ENCODE results near the gene RPS6KA2.

The RPS6KA2 gene

DNA sequence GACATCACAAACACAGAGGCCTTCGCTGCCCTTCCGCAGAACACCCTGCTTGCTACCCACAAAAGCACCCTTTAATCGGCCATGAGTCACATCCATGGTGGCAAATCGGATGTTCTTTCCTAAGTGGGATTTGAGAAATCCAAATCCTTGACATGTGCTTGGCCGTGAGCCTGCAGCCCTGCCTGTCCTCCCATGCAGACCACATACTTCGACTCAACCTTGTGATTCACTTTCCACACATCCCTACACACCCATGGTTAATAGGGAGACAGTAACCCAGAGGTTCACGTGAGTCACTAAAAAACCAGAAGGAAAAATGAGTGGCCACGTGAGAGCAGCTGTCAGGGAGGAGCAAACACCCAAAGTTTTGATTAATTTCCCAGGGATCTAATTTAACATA is 59.9 kb downstream of the RPS6KA2 start:
- no peak for DNase-seq

GRCh38 chr6:166566026-166567011 is 60.7 kb downstream of the RPS6KA2 start:
- no peak for DNase-seq

DNA sequence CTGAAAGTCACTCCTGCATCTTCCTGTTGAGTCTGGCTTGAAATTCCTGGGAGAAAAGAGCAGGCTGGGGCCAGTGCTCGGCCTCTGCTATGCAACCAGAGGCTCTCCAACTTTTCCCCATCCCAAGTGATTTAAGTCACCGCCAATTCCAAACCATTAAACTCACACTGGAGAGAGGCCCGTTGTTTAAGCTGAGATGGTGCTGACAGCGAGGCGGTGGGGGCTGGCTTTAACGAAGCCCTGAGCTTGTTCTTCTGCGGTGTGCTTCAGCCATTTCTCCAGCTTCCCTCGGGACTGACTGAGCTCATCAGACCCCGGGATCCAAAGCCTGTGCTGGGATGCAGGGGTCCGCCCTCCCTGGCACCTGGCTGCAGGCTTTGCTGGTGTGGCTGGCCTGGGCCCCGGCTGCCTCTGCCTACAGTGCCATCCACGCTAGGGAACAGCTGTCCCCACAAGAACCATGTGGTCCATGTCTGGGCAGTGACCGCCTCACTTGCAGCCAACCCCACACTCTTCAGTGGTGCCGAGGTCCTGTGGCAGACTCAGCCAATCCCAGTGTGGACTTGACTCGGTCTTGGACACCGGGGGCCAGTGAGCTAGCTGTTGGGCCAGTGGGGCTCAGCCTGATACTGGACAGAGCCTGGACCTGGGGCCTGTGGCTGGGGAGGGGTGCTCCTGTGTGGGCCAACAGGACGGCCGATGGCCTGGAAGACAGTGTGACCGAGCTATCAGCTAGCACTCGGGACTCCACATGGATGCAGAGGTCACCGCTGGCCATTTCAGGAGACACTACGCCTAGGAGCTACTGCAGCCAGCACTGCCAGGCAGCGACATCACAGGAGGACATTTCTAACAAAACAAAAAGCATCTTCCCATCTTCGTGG is 61.7 kb downstream of the RPS6KA2 start:
- no peak for DNase-seq

DNA sequence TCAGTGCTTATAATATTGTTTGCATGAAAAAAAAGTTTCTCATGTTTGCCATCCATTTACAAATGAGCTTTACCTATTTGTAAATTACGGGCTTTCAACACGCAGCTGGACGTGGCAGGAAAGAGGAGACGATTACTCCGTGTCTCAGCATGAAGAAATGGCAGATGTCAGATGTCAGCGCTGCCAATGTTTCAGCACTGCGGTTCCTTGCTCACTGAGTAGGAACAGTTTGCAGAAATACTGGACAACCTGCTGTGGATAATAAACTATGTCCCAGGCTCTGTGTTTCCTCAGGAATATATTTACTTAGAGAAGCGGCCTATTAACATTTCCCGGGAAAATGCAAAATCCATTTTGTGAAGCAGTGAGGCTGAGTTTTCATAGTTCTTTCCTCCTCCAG is 63.2 kb downstream of the RPS6KA2 start:
- no peak for DNase-seq

- DNase-seq = no peak
Measured at GRCh38 chr6:166563200-166563599, 63.9 kb downstream of the RPS6KA2 start.

DNA sequence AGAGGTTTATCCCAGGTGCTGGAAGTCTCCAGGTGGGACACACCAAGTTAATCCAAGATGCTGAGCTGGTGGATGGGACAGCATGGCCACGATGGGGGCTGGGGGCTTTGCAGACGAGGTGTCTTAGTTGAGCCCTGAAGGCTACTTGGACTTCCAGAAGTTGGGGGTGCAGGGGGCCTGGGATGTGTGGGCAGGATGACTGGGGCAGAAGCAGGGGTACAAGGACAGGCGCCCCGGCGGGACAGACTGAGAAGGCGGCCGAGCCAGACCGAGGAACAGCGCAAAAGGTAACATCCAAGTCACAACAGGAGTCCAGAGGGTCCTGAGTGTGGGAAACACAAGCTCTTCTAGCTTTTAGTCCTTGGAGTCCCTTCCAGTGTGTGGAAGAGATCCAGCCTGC is 64.3 kb downstream of the RPS6KA2 start:
- no peak for DNase-seq

GRCh38 chr6:166561771-166562359 is 65.2 kb downstream of the RPS6KA2 start:
- no peak for DNase-seq

- DNase-seq = no peak
Measured at GRCh38 chr6:166560222-166560621, 66.8 kb downstream of the RPS6KA2 start.

- no peak for DNase-seq
Measured at GRCh38 chr6:166559662-166560061, 67.4 kb downstream of the RPS6KA2 start.

DNA sequence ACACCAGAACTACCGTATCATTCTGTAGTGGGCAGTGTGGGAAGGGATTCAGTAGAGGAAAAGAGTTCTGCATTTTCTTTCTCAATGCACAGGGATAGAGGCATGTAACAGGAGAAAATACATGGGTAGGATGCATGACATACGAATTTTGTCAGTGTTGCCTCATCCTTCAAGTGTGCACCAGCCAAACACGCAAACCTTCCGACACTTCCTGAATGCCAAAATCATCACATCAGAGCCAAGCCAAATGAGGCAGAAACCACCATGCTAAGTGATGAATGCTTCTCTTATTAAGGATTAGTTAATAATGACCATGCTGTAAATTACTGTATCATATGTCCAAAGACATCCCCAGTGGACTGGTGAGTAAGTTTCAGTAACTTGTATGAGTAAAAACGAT is 67.8 kb downstream of the RPS6KA2 start:
- DNase-seq = no peak

DNA sequence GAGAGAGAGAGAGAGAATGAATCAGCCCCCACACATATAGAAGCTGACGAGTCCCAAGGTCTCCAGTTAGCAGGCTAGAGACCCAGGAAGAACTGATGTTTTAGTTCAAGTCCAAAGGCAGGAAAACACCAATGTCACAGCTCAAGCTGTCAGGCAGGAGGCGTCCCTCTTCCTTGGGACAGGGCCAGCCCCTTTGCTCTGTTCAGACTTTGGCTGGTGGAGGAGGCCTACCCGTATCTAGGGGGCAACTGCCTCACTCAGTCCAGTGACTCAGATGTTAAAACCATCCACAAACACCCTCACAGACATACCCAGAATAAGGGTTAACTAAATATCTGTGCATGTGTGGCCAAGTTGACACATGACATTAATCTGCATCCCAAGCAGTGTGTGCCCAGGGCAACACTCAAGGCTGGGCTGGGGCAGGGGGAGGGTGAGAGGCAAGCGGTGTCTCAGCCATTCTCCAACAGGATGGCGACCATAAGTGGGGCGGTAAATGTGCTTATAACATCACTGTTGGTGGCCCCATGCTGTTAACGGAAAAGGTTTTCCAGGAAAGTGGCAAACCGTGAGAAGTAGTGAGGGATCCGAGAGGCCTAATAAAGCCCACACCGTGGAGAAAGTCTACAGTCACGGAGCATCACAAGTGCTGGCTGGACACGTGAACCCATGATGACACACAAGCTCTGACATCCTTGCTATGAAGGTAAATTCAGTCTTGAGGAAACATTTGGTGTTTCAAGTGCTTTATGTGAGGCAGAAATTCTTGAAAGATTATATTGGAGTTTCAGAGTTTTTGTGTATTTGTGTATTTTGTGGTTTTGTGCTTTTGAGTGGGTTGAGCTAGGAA is 68.7 kb downstream of the RPS6KA2 start:
- DNase-seq = no peak

GRCh38 chr6:166556863-166557322 is 70.2 kb downstream of the RPS6KA2 start:
- DNase-seq = peak; percentile 11

- no peak for DNase-seq
Measured at GRCh38 chr6:166556336-166556735, 70.7 kb downstream of the RPS6KA2 start.

DNA sequence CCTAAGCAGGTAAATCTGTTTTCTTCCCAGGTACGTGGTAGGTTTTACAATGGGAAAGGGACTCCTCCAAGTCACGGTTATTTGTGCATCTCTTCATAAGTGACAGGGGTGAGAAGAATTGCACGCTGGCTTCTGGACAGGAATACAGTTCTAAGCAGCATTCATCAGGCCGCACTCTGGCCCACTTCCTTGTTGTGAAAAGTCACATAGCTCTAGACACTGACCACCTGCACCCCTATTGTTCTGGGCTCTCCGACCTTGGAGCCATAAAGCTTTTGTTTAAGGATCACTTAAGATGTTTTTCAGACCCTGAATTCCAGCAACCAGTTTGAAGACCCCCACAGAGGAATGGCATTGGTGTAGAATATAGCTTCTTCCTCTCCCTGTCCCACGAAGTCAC is 72.0 kb downstream of the RPS6KA2 start:
- DNase-seq = no peak

- no peak for DNase-seq
Measured at GRCh38 chr6:166554316-166554715, 72.7 kb downstream of the RPS6KA2 start.

DNA sequence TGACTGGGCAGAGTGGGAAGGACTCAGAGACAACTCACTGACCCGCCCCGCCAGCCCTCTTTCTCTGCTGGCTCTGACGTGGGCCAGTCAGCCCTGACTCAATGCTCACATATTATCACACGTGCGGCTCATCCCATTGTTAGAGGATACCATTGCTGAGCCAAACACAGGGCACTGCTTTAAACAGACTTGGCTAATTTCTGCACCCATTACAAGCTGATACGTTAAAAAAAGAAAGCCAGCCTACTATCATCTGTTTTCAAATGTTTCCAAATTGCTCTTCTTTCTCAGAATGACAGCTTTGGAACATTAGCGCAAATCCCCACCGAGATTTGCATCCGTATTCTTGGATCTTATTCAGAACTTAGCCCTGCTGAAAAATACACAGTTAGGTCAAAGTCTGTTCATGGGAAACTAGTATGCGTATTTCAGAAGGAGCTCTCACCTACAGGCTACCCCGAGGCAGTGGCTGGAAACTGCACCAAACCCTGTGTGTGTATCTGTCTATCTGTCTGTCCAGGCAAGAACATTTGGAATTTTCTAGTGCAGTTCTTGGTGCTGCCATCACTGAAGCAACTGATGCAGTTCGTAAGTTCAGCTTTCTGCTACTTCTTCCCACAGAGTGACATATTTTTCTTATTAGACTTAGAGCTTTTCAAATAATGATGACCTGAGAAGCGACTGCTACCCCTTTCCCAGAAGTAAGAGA is 73.3 kb downstream of the RPS6KA2 start:
- no peak for DNase-seq

DNA sequence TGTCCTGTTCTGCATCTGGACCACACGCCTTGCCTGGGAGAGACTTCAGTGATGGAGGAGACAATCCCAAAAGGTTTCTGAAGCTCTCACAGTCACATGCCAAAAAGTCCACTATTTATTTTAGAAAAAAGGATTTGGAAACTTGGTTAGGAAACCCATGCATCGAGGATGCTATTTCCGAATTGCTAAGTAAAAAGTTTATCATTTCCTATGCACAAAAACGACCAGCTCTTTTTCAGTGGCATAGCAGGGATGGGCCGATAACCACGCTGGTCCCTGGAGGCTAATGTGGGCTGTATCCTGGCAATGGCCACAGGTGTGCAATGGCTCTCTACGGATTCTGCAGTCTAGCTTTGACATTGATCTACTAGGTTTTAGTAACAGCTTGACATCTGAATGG is 74.5 kb downstream of the RPS6KA2 start:
- no peak for DNase-seq

GRCh38 chr6:166551754-166552495 is 75.1 kb downstream of the RPS6KA2 start:
- DNase-seq = no peak

- DNase-seq = no peak
Measured at GRCh38 chr6:166546653-166547052, 80.4 kb downstream of the RPS6KA2 start.

DNA sequence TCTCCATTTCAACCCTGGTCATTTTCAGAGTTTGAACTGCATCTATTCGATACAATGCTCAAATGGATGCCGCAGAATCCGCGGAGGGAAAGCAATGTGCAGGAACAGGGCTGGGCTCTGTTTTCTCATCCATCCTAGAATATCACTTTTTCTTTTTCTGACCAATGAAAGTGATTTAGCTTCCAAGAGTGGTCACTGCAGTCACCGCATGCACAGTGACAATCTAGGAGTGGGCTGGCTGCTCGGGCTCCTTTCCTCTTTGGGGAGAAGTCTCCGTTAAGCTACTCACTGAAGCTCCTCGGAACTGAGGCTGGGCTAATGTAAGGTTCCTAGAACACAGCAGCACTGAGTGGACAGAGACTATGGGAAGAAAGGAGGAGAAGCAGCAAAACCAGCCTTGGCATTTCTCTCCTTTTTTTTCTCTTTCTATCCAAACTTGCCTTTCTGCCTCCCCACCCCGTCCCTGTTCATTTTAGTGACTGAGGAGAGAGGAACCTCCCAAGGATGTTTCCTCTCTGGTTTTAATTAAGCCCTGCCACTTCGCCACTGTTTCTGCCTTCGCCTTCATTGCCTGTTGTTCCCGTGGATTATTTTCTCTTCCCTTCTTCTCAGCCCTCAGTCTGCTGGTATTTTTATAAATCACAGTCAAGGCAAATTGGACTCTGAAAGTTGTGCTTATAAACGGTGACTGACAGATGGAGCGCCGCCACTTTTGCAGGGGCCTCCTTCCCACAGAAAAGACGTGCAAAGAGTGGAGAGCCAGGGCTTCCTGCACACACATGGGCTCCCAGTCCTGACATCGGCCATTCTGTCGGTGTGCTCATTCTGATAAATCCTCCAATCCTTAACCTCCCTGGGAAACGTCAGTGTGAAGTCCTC is 81.7 kb downstream of the RPS6KA2 start:
- no peak for DNase-seq

Measured in activated CD4-positive, alpha-beta T cell treated with anti-CD3 and anti-CD28 coated beads for 48 hours (primary cell).